NCI-H1105 (cell line): Measurements from ENCODE around the gene KISS1R.

Source experiments
- DNase-seq: peaks from one replicate; lab custom pipeline; 2025; lab: John Stamatoyannopoulos, UW

KISS1R gene

GRCh38 chr19:920051-920864 is 3.1 kb downstream of the KISS1R start:
- DNase-seq, result peak; percentile 77

- DNase-seq, result no peak
Observed at GRCh38 chr19:924553-925086, 7.5 kb downstream of the KISS1R start.

- peak; percentile 74 for DNase-seq
Observed at GRCh38 chr19:925087-925525, 8.0 kb downstream of the KISS1R start.

- peak; percentile 74 for DNase-seq
Observed at GRCh38 chr19:925526-926322, 8.6 kb downstream of the KISS1R start, which contains the start of gene ARID3A. ARID3A (plus strand) TSS chr19:926035; CDS start chr19:929529, 3,494 bp downstream.

- no peak for DNase-seq
Observed at GRCh38 chr19:926323-926588, 9.1 kb downstream of the KISS1R start.

GRCh38 chr19:926589-927350 is 9.6 kb downstream of the KISS1R start:
- DNase-seq, result no peak

- DNase-seq, result no peak
Observed at GRCh38 chr19:927351-927779, 10.2 kb downstream of the KISS1R start.

GRCh38 chr19:927780-928401 is 10.8 kb downstream of the KISS1R start:
- DNase-seq, result no peak

- DNase-seq, result no peak
Observed at GRCh38 chr19:928471-929202, 11.5 kb downstream of the KISS1R start.

GRCh38 chr19:929203-929890 is 12.2 kb downstream of the KISS1R start:
- DNase-seq, result no peak

GRCh38 chr19:929891-930258 is 12.7 kb downstream of the KISS1R start:
- DNase-seq, result no peak

GRCh38 chr19:931860-932647 is 14.9 kb downstream of the KISS1R start:
- no peak for DNase-seq

- DNase-seq, result no peak
Observed at GRCh38 chr19:932648-933552, 15.8 kb downstream of the KISS1R start.

- no peak for DNase-seq
Observed at GRCh38 chr19:933553-933882, 16.4 kb downstream of the KISS1R start.

GRCh38 chr19:934197-934840 is 17.2 kb downstream of the KISS1R start:
- no peak for DNase-seq

GRCh38 chr19:934865-935479 is 17.8 kb downstream of the KISS1R start:
- no peak for DNase-seq

- no peak for DNase-seq
Observed at GRCh38 chr19:936175-936546, 19.0 kb downstream of the KISS1R start.

GRCh38 chr19:937259-937694 is 20.1 kb downstream of the KISS1R start:
- no peak for DNase-seq
